HG03342 (cell line): ENCODE results near the gene CCDC154.
A peak's percentile ranks its signal among the peaks of the same experiment; 100 is the strongest.
"Not testable (repeated sequence)": the region's sequence is repeated elsewhere in the genome, so short reads cannot be mapped to it uniquely, and the experiment has no call there.

Experiments used
- ATAC-seq: cut with Tn5 transposase; IDR thresholded peaks from one replicate; pipeline ENCODE4 v1.9.1; 2021; ENCODE audit warnings: mild to moderate bottlenecking, moderate library complexity; ENCODE audit not compliant: unreplicated experiment

CCDC154 gene, protein sequence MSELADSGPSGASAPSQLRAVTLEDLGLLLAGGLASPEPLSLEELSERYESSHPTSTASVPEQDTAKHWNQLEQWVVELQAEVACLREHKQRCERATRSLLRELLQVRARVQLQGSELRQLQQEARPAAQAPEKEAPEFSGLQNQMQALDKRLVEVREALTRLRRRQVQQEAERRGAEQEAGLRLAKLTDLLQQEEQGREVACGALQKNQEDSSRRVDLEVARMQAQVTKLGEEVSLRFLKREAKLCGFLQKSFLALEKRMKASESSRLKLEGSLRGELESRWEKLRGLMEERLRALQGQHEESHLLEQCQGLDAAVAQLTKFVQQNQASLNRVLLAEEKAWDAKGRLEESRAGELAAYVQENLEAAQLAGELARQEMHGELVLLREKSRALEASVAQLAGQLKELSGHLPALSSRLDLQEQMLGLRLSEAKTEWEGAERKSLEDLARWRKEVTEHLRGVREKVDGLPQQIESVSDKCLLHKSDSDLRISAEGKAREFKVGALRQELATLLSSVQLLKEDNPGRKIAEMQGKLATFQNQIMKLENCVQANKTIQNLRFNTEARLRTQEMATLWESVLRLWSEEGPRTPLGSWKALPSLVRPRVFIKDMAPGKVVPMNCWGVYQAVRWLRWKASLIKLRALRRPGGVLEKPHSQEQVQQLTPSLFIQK

DNA sequence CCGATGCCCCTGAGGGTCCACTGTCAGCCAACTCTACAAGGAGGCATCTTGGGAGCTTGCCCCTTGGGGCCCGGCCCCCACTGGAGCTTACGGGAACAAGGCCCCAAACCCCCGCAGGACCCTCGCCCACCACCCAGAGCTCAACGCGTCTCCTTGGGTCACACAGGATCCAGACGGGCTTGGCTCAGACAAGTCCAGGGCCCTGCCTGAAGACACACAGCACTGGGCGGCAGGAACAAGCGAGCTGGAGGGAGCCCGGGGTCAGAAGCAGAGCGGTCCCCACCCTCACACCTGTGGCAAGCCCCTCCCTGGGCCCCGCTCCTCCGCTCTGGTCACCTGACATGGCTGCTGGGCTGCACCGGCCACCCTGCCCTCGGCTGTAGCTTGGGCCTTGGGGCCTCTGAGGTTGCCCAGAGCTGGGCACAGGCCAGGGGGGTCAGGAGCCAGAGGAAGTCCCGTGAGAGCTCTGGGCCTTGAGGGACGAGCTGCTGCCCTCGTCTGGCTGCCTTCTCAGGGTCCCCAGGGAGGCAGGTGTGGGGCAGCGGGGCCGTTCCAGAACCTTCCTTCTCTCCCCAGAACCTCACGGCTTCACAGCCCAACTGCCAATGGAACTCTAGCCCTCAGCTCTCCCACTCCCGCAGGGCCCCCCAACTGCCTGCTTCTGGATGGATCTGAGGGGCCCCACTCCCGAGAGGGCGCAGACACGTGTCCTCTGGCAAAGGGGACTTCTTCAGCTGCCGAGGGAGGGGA is at the start of gene CCDC154:
TSS of gene CCDC154 (minus strand) at position 577 of the 750 bp plus-strand sequence. CDS start at position 343, 234 bp downstream.
- no peak for ATAC-seq

GRCh38 chr16:1493746-1494094 is 49.4 kb upstream of the CCDC154 start:
- no peak for ATAC-seq

DNA sequence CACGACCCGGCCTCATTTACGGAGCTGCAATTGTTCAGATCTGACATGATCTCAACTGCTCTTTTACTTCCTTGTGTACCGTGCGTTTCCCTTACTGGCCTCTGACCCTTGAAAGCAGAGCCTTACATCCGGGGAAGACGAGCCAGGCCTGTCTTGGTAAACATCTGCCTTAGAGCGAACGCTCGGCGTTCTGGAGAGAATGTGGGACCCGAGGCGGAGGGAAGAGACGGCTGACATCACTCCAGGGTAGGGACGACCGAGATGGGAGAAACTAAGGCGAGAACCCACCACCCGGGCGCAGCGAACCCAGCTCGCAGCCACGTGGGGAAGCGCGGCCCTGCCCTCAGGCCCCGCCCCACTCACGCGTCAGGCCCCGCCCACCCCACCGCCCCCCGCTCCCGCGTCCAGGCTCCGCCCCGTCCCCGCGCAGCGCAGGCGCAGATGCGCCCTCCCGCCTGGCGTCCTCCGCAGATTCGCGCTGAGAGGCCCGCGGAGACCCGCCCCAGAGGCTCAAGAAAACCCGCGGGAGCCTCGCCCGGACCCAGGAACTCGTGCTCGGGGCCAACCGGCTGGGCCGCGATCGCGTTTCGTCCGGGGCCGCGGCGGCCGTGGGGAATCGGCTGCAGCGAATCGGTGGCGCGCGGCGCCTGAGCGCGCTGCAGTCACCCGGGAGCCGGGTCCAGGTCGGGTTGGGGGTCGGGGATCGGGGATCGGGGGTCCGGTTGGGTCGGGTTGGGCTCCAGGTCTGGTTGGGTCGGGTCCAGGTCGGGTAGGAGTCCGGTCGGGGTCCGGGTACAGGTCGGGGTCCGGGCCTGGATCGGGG is 48.8 kb upstream of the CCDC154 start, which contains the start of gene TELO2:
TSS of gene TELO2 (plus strand) at position 438 of the 823 bp plus-strand sequence. CDS start 922 bp downstream, outside the sequence.
- ATAC-seq = peak; percentile 68

- no peak for ATAC-seq
Measured at GRCh38 chr16:1492082-1492922, 47.9 kb upstream of the CCDC154 start.

GRCh38 chr16:1491327-1491726 is 47.0 kb upstream of the CCDC154 start:
- no peak for ATAC-seq

DNA sequence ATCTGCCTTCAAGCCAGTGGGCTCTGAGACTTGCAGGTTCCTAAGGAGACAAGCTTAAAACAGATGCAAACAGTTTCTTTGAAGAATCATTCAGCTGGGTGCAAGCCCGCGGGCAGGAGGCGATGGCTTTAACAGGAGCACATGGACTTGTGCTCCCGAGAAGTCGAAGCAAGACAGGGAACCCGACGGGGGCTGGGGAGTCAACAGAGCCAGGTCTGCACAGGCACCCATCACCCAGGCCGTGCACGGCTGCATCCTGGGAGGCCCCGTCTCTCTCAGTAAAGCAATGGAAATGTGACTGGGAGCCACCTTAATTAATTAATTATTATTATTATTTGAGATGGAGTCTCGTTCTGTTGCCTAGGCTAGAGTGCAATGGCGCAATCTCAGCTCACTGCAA is 44.7 kb upstream of the CCDC154 start:
- no peak for ATAC-seq

- ATAC-seq = no peak
Measured at GRCh38 chr16:1488619-1489018, 44.3 kb upstream of the CCDC154 start, which contains the start of gene PTX4. Gene PTX4 (minus strand): TSS chr16:1488944. CDS start chr16:1488909, 35 bp downstream.

DNA sequence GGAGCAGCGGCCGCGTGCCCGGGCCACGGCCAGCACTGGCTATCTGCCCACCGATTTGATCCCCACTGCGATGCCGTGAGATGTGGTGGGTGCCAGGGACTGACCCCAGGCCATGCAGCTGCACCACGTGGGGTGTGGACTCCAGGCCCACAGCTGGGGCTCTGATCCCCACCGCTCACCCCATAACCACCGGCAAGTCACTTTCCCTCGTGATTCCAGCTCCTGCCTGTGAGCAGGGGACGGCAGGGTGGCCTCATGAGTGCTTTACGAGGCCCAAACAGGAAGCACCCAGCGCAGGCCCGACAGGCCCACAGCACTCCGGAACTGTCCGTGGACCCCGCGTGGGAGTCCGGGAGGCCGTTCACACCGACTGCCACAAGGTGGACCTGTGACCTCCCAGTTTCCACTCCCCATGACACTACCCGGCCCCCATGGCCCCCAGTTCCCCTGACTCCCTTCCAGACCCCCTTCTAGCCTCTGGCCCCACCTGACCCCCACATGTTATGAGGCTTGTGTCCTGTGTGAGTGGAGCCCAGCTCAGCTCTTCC is 43.8 kb upstream of the CCDC154 start:
- no peak for ATAC-seq

GRCh38 chr16:1487395-1488053 is 43.2 kb upstream of the CCDC154 start:
- no peak for ATAC-seq

DNA sequence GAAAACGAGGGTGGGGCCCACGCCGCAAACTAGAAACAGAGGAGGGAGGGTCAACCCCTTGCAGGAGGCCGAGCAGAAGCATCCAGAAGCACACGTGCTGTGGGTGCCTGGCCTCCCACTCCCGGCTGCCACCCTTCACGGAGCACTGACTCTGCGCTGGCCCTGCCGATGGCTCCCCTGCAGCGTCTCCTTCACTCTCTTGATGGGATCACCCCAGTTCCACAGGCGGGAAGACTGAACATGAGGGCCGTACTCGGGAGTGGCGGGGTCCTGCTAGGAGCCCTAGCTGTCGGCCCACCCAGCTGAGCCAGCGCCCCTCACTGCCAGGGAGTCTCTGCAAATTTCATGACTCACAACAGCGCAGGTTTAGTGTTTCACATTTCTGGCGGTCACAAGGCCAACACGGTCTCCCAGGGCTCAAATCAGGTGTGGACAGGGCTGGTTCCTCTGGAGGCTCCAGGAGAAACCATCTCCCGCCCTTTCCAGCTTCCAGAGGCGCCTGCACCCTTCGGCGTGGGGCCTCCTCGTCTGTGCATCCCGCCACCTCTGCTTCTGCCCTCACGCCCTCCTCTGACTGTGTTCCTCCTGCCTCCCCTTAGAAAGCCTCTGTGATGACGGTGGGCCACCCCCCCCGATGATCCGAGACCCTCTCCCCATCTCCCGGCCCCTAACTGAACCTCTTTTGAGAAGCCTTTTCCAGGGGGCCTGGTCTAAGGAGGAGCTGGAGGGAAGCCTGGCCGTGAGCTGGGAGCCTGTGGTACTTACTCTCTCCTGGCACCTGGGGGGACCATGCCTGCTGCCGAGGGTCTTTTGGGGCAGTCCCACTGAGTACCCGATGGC is 42.4 kb upstream of the CCDC154 start:
- no peak for ATAC-seq

- no peak for ATAC-seq
Measured at GRCh38 chr16:1485847-1486496, 41.6 kb upstream of the CCDC154 start.

GRCh38 chr16:1481906-1482835 is 37.8 kb upstream of the CCDC154 start:
- no peak for ATAC-seq

DNA sequence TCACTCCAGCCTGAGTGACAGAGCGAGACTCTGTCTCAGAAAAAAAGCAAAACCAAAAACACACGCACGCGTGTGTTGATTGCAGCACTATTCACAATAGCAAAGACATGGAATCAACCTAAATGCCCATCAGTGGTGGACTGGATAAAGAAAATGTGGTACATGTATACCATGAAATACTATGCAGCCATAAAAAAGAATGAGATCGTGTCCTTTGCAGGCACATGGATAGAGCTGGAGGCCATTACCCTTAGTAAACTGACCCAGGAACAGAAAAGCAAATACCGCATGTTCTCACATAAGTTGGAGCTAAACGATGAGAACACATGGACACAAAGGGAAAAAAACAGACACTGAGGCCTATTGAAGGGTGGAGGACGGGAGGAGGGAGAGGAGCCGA is 34.6 kb upstream of the CCDC154 start:
- not testable (repeated sequence) for ATAC-seq

- no peak for ATAC-seq
Measured at GRCh38 chr16:1477033-1477432, 32.7 kb upstream of the CCDC154 start.

GRCh38 chr16:1475552-1476114 is 31.3 kb upstream of the CCDC154 start:
- no peak for ATAC-seq
